ENCODE results near the gene TNS1.
A peak's percentile ranks its signal among the peaks of the same experiment; 100 is the strongest.

Gene TNS1

GRCh38 chr2:218000136-218000535 lies 2.7 kb downstream of the TNS1 start:
- Histone ChIP-seq H3K36me3 (ENCODE audit: control insufficient read depth in 5 of 5, insufficient read depth in 5 of 5, low read length in 5 of 5) (peaks cover 0 to 2% (median 0%) of the 10 kb centered on the region in 5 donors), H3K27me3 (ENCODE audit: control insufficient read depth in 5 of 5, insufficient read depth in 4 of 5, low read length in 5 of 5) (no peaks in the 10 kb centered on the region), H3K4me1 (ENCODE audit: control insufficient read depth in 5 of 5, insufficient read depth in 5 of 5, low read length in 5 of 5) (peaks cover 23 to 96% (median 88%) of the 10 kb centered on the region in 5 donors), H3K9ac (ENCODE audit: low read length in 5 of 5) (peak overlapping the region in 1 of 5 donors; percentile 63), H3K27ac (ENCODE audit: low read depth, low read length) (peak overlapping the region; percentile 94), H3K4me3 (ENCODE audit: low read depth in 1 of 5, low read length in 5 of 5) (peak overlapping the region in 4 of 5 donors; percentile 24 to 49 (median 34)), H3K9me3 (ENCODE audit: control insufficient read depth in 5 of 5, low read length in 5 of 5) (no peaks in the 10 kb centered on the region)

GRCh38 chr2:217999595-217999959 lies 3.2 kb downstream of the TNS1 start:
- H3K27ac ChIP-seq (ENCODE audit: low read depth, low read length): peak overlapping the region; percentile 94

GRCh38 chr2:217998926-217999594 lies 3.7 kb downstream of the TNS1 start:
- peaks cover 0 to 2% (median 0%) of the 10 kb centered on the region in 5 donors for H3K36me3 ChIP-seq (ENCODE audit: control insufficient read depth in 5 of 5, insufficient read depth in 5 of 5, low read length in 5 of 5)
- H3K27ac ChIP-seq (ENCODE audit: low read depth, low read length): peak overlapping the region; percentile 94
- H3K4me3 ChIP-seq (ENCODE audit: low read depth in 1 of 5, low read length in 5 of 5): peak overlapping the region in 3 of 5 donors; percentile 24 to 49 (median 32)
- no peaks in the 10 kb centered on the region for H3K9me3 ChIP-seq (ENCODE audit: control insufficient read depth in 5 of 5, low read length in 5 of 5)
- H3K4me1 ChIP-seq (ENCODE audit: control insufficient read depth in 5 of 5, insufficient read depth in 5 of 5, low read length in 5 of 5): peaks cover 29 to 96% (median 88%) of the 10 kb centered on the region in 5 donors
- no peaks in the 10 kb centered on the region for H3K27me3 ChIP-seq (ENCODE audit: control insufficient read depth in 5 of 5, insufficient read depth in 4 of 5, low read length in 5 of 5)
- H3K9ac ChIP-seq (ENCODE audit: low read length in 5 of 5): peak overlapping the region in 2 of 5 donors; percentile 20 to 63

More at GRCh38 chr2:217999595-217999959, 3.2 kb downstream of the TNS1 start:
- Histone ChIP-seq H3K9me3 (ENCODE audit: control insufficient read depth in 5 of 5, low read length in 5 of 5) (no peaks in the 10 kb centered on the region), H3K36me3 (ENCODE audit: control insufficient read depth in 5 of 5, insufficient read depth in 5 of 5, low read length in 5 of 5) (peaks cover 0 to 2% (median 0%) of the 10 kb centered on the region in 5 donors), H3K4me1 (ENCODE audit: control insufficient read depth in 5 of 5, insufficient read depth in 5 of 5, low read length in 5 of 5) (peaks cover 26 to 96% (median 88%) of the 10 kb centered on the region in 5 donors), H3K4me3 (ENCODE audit: low read depth in 1 of 5, low read length in 5 of 5) (peak overlapping the region in 4 of 5 donors; percentile 9 to 49 (median 28)), H3K9ac (ENCODE audit: low read length in 5 of 5) (peak overlapping the region in 2 of 5 donors; percentile 6 to 63), H3K27me3 (ENCODE audit: control insufficient read depth in 5 of 5, insufficient read depth in 4 of 5, low read length in 5 of 5) (no peaks in the 10 kb centered on the region)

- peak overlapping the region; percentile 94 for H3K27ac ChIP-seq (ENCODE audit: low read depth, low read length)
- H3K9me3 ChIP-seq (ENCODE audit: control insufficient read depth in 5 of 5, low read length in 5 of 5): no peaks in the 10 kb centered on the region
- H3K4me1 ChIP-seq (ENCODE audit: control insufficient read depth in 5 of 5, insufficient read depth in 5 of 5, low read length in 5 of 5): peaks cover 27 to 98% (median 94%) of the 10 kb centered on the region in 5 donors
- H3K27me3 ChIP-seq (ENCODE audit: control insufficient read depth in 5 of 5, insufficient read depth in 4 of 5, low read length in 5 of 5): no peaks in the 10 kb centered on the region
- peak overlapping the region in 1 of 5 donors; percentile 13 for H3K4me3 ChIP-seq (ENCODE audit: low read depth in 1 of 5, low read length in 5 of 5)
- H3K9ac ChIP-seq (ENCODE audit: low read length in 5 of 5): peak overlapping the region in 2 of 5 donors; percentile 17 to 59
- peaks cover 0 to 2% (median 0%) of the 10 kb centered on the region in 5 donors for H3K36me3 ChIP-seq (ENCODE audit: control insufficient read depth in 5 of 5, insufficient read depth in 5 of 5, low read length in 5 of 5)
These were observed 5.3 kb downstream of the TNS1 start for GRCh38 chr2:217997510-217997909.

- peaks cover 0 to 5% (median 0%) of the 10 kb centered on the region in 5 donors for H3K36me3 ChIP-seq (ENCODE audit: control insufficient read depth in 5 of 5, insufficient read depth in 5 of 5, low read length in 5 of 5)
- peaks cover 27 to 95% (median 89%) of the 10 kb centered on the region in 5 donors for H3K4me1 ChIP-seq (ENCODE audit: control insufficient read depth in 5 of 5, insufficient read depth in 5 of 5, low read length in 5 of 5)
- H3K27ac ChIP-seq (ENCODE audit: low read depth, low read length): peak overlapping the region; percentile 94
- peak overlapping the region in 2 of 5 donors; percentile 9 to 17 for H3K4me3 ChIP-seq (ENCODE audit: low read depth in 1 of 5, low read length in 5 of 5)
- H3K27me3 ChIP-seq (ENCODE audit: control insufficient read depth in 5 of 5, insufficient read depth in 4 of 5, low read length in 5 of 5): no peaks in the 10 kb centered on the region
- peak overlapping the region in 3 of 5 donors; percentile 25 to 69 (median 64) for H3K9ac ChIP-seq (ENCODE audit: low read length in 5 of 5)
- H3K9me3 ChIP-seq (ENCODE audit: control insufficient read depth in 5 of 5, low read length in 5 of 5): no peaks in the 10 kb centered on the region
These were observed 6.4 kb downstream of the TNS1 start for GRCh38 chr2:217996361-217996760.

- Histone ChIP-seq H3K4me3 (ENCODE audit: low read depth in 1 of 5, low read length in 5 of 5) (peak overlapping the region in 3 of 5 donors; percentile 6 to 17 (median 9)), H3K27ac (ENCODE audit: low read depth, low read length) (peak overlapping the region; percentile 94), H3K36me3 (ENCODE audit: control insufficient read depth in 5 of 5, insufficient read depth in 5 of 5, low read length in 5 of 5) (peaks cover 0 to 10% (median 5%) of the 10 kb centered on the region in 5 donors), H3K9me3 (ENCODE audit: control insufficient read depth in 5 of 5, low read length in 5 of 5) (no peaks in the 10 kb centered on the region), H3K9ac (ENCODE audit: low read length in 5 of 5) (peak overlapping the region in 4 of 5 donors; percentile 7 to 69 (median 44)), H3K4me1 (ENCODE audit: control insufficient read depth in 5 of 5, insufficient read depth in 5 of 5, low read length in 5 of 5) (peaks cover 27 to 89% (median 85%) of the 10 kb centered on the region in 5 donors), H3K27me3 (ENCODE audit: control insufficient read depth in 5 of 5, insufficient read depth in 4 of 5, low read length in 5 of 5) (no peaks in the 10 kb centered on the region)
These were observed 7.0 kb downstream of the TNS1 start for GRCh38 chr2:217995731-217996231.

- no peaks in the 10 kb centered on the region for H3K27me3 ChIP-seq (ENCODE audit: control insufficient read depth in 5 of 5, insufficient read depth in 4 of 5, low read length in 5 of 5)
- peak overlapping the region; percentile 94 for H3K27ac ChIP-seq (ENCODE audit: low read depth, low read length)
- peak overlapping the region in 4 of 5 donors; percentile 4 to 74 (median 40) for H3K9ac ChIP-seq (ENCODE audit: low read length in 5 of 5)
- H3K36me3 ChIP-seq (ENCODE audit: control insufficient read depth in 5 of 5, insufficient read depth in 5 of 5, low read length in 5 of 5): peaks cover 0 to 20% (median 13%) of the 10 kb centered on the region in 5 donors
- H3K9me3 ChIP-seq (ENCODE audit: control insufficient read depth in 5 of 5, low read length in 5 of 5): no peaks in the 10 kb centered on the region
- peaks cover 23 to 82% (median 75%) of the 10 kb centered on the region in 5 donors for H3K4me1 ChIP-seq (ENCODE audit: control insufficient read depth in 5 of 5, insufficient read depth in 5 of 5, low read length in 5 of 5)
- peak overlapping the region in 2 of 5 donors; percentile 6 to 39 for H3K4me3 ChIP-seq (ENCODE audit: low read depth in 1 of 5, low read length in 5 of 5)
These were observed 8.0 kb downstream of the TNS1 start for GRCh38 chr2:217994776-217995274.

- Histone ChIP-seq H3K4me1 (ENCODE audit: control insufficient read depth in 5 of 5, insufficient read depth in 5 of 5, low read length in 5 of 5) (peaks cover 14 to 79% (median 74%) of the 10 kb centered on the region in 5 donors), H3K27ac (ENCODE audit: low read depth, low read length) (peak overlapping the region; percentile 94), H3K27me3 (ENCODE audit: control insufficient read depth in 5 of 5, insufficient read depth in 4 of 5, low read length in 5 of 5) (no peaks in the 10 kb centered on the region), H3K9me3 (ENCODE audit: control insufficient read depth in 5 of 5, low read length in 5 of 5) (no peaks in the 10 kb centered on the region), H3K9ac (ENCODE audit: low read length in 5 of 5) (peak overlapping the region in 3 of 5 donors; percentile 40 to 74 (median 65)), H3K4me3 (ENCODE audit: low read depth in 1 of 5, low read length in 5 of 5) (no peak overlapping the region), H3K36me3 (ENCODE audit: control insufficient read depth in 5 of 5, insufficient read depth in 5 of 5, low read length in 5 of 5) (peaks cover 0 to 26% (median 15%) of the 10 kb centered on the region in 5 donors)
These were observed 8.9 kb downstream of the TNS1 start for GRCh38 chr2:217993817-217994463.

GRCh38 chr2:217993138-217993537 lies 9.7 kb downstream of the TNS1 start:
- H3K36me3 ChIP-seq (ENCODE audit: control insufficient read depth in 5 of 5, insufficient read depth in 5 of 5, low read length in 5 of 5): peaks cover 0 to 23% (median 15%) of the 10 kb centered on the region in 5 donors
- peaks cover 18 to 79% (median 74%) of the 10 kb centered on the region in 5 donors for H3K4me1 ChIP-seq (ENCODE audit: control insufficient read depth in 5 of 5, insufficient read depth in 5 of 5, low read length in 5 of 5)
- peak overlapping the region; percentile 94 for H3K27ac ChIP-seq (ENCODE audit: low read depth, low read length)
- H3K4me3 ChIP-seq (ENCODE audit: low read depth in 1 of 5, low read length in 5 of 5): no peak overlapping the region
- no peaks in the 10 kb centered on the region for H3K9me3 ChIP-seq (ENCODE audit: control insufficient read depth in 5 of 5, low read length in 5 of 5)
- peak overlapping the region in 3 of 5 donors; percentile 22 to 42 (median 40) for H3K9ac ChIP-seq (ENCODE audit: low read length in 5 of 5)
- no peaks in the 10 kb centered on the region for H3K27me3 ChIP-seq (ENCODE audit: control insufficient read depth in 5 of 5, insufficient read depth in 4 of 5, low read length in 5 of 5)

Measured in subcutaneous abdominal adipose tissue (tissue), 5 donors.